GM19043 (cell line): Measurements from ENCODE around the gene MEMO1.
"Not testable (repeated sequence)": the region's sequence is repeated elsewhere in the genome, so short reads cannot be mapped to it uniquely, and the experiment has no call there.

Experiments used
- ATAC-seq: cut with Tn5 transposase; IDR thresholded peaks from one replicate; pipeline ENCODE4 v1.9.1; 2021; ENCODE audit warnings: low read depth; ENCODE audit not compliant: unreplicated experiment

The MEMO1 gene

GRCh38 chr2:32010670-32011484 lies at the start of gene MEMO1:
Gene MEMO1 (minus strand): TSS chr2:32011008. CDS start chr2:32010247, 761 bp downstream.
- peak; percentile 55 for ATAC-seq

- ATAC-seq: no peak
Observed at GRCh38 chr2:32060266-32060665, 49.5 kb upstream of the MEMO1 start.

- no peak for ATAC-seq
Observed at GRCh38 chr2:32058130-32058529, 47.3 kb upstream of the MEMO1 start.

GRCh38 chr2:32054583-32054982 lies 43.8 kb upstream of the MEMO1 start:
- ATAC-seq: not testable (repeated sequence)

GRCh38 chr2:32051836-32052439 lies 41.1 kb upstream of the MEMO1 start:
- no peak for ATAC-seq

- no peak for ATAC-seq
Observed at GRCh38 chr2:32043561-32043960, 32.8 kb upstream of the MEMO1 start.

- peak; percentile 89 for ATAC-seq
Observed at GRCh38 chr2:32039447-32040219, 28.8 kb upstream of the MEMO1 start, which contains the start of gene DPY30. Gene DPY30 (minus strand): TSS chr2:32039805. CDS start chr2:32039456, 349 bp downstream.

GRCh38 chr2:32034198-32034887 lies 23.5 kb upstream of the MEMO1 start:
- ATAC-seq: not testable (repeated sequence)

GRCh38 chr2:32018789-32019482 lies 8.1 kb upstream of the MEMO1 start:
- not testable (repeated sequence) for ATAC-seq

GRCh38 chr2:32012872-32013271 lies 2.1 kb upstream of the MEMO1 start:
- ATAC-seq: no peak

GRCh38 chr2:32011485-32011960 lies 715 bp upstream of the MEMO1 start:
- no peak for ATAC-seq

GRCh38 chr2:32010280-32010669 lies 533 bp downstream of the MEMO1 start:
- peak; percentile 46 for ATAC-seq

GRCh38 chr2:32009516-32010256 lies 1.1 kb downstream of the MEMO1 start:
- peak; percentile 6 for ATAC-seq

GRCh38 chr2:32008805-32009515 lies 1.8 kb downstream of the MEMO1 start:
- ATAC-seq: no peak

GRCh38 chr2:32007121-32007391 lies 3.8 kb downstream of the MEMO1 start:
- ATAC-seq: no peak

- ATAC-seq: no peak
Observed at GRCh38 chr2:32005371-32005976, 5.3 kb downstream of the MEMO1 start.

- ATAC-seq: no peak
Observed at GRCh38 chr2:32003791-32004190, 7.0 kb downstream of the MEMO1 start.

GRCh38 chr2:32002406-32002805 lies 8.4 kb downstream of the MEMO1 start:
- ATAC-seq: no peak
